K562 (cell line): ENCODE data around the gene CYTH4.

Source experiments
- KLF1 ChIP-seq: fragments of 450-650 bp; IDR thresholded peaks from 2 replicates; pipeline ENCODE4 v1.6.1; 2016; ENCODE audit warnings: missing genetic modification characterization, missing compliant biosample characterization
- MYBL2 ChIP-seq, 2 experiments: fragments of 450-650 bp in 1 of 2; sonication (generic) in 1 of 2; formaldehyde crosslinking in 1 of 2; IDR thresholded peaks; 2 replicates each; pipeline versions ENCODE4 v1.6.1 to v1.8.1; 2017 to 2022; ENCODE audit warnings: borderline replicate concordance in 1 of 2, inconsistent platforms in 1 of 2, low read depth in 1 of 2, mild to moderate bottlenecking in 1 of 2, missing genetic modification reagents in 1 of 2, moderate library complexity in 1 of 2
- NR3C1 ChIP-seq: sonication (generic); formaldehyde crosslinking; IDR thresholded peaks from 2 replicates; pipeline ENCODE4 v1.8.1; 2022; ENCODE audit warnings: missing genetic modification reagents
- SIRT6 ChIP-seq: IDR thresholded peaks from one replicate; pipeline ENCODE4 v1.6.1; 2012; ENCODE audit warnings: low read depth, mild to moderate bottlenecking, control low read depth, inconsistent platforms, low read length, moderate library complexity
- ZNF232 ChIP-seq: sonication (generic); formaldehyde crosslinking; IDR thresholded peaks from 2 replicates; pipeline ENCODE4 v1.8.0; 2022; ENCODE audit warnings: mild to moderate bottlenecking, missing genetic modification reagents
- ZNF24 ChIP-seq: fragments of 450-650 bp; IDR thresholded peaks from 2 replicates; pipeline ENCODE4 v1.6.1; 2016
- ZNF764 ChIP-seq: fragments of 250-450 bp; sonication (Bioruptor Pico); IDR thresholded peaks from 2 replicates; pipeline ENCODE4 v1.4.0; 2020; ENCODE audit warnings: low read depth, mild to moderate bottlenecking, moderate library complexity
- TF ChIP-seq, protein P1 (sequence below), 3 experiments: IDR thresholded peaks in 2 of 3; conservative IDR thresholded peaks in 1 of 3; 2 replicates each; pipeline ENCODE4 v1.5.1; 2011 to 2012; ENCODE audit warnings: low read length in 3 of 3, mild to moderate bottlenecking in 3 of 3, control low read depth in 2 of 3, improper control_type of control experiment in 1 of 3, inconsistent platforms in 1 of 3, low read depth in 1 of 3, mixed read lengths in 1 of 3, moderate library complexity in 1 of 3; ENCODE audit not compliant: insufficient read depth in 2 of 3
- TF ChIP-seq, protein P2 (sequence below): fragments of 450-650 bp; formaldehyde crosslinking; conservative IDR thresholded peaks from 2 replicates; pipeline ENCODE4 v1.4.0; 2022; ENCODE audit warnings: mild to moderate bottlenecking, missing genetic modification characterization
- TF ChIP-seq, protein P3 (sequence below): sonication (generic); formaldehyde crosslinking; IDR thresholded peaks from 2 replicates; pipeline ENCODE4 v1.8.0; 2023; ENCODE audit warnings: mild to moderate bottlenecking, missing genetic modification reagents

DNA sequence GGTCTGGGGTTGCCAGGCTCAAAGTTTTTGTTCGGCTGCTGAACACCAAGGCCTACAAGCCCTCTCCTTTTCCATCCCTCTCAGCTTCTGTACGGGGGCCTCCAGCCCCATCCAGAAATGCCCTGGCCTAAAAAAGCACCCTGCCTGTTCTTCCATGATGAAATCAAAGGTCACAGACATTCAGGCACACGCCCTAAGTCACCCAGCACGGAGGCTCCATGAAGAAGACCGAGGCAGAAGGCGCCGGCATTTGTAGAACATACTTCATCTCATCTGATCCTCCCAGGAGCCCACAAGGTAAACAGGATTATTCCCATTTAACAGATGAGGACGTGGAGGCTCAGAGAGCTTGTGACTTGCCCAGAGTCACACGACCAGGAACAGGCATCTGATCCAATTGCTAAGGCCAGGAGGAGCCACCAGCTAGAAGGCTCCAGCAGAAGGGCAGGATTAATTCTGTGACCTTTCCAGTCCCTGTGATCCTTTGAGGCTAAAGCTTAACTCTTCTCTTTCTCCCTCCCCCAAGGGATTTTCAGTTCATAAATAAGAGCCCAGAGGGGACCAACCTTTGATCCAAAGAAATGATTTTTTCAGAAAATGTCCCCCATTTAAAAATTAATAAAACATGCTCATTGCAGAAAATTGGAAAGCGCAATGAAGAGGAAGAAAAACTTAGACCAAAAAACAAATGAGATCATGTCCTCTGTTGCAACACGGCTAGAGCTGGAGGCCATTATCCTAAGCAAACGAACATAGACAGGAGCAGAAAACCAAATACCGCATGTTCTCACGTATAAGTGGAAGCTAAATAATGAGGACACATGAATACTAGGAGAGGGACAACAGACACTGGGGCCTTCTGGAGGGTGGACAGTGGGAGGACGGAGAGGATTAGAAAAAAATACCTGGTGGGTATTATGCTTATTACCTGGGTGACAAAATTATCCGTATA lies 38.7 kb downstream of the CYTH4 start:
- TF ChIP-seq ZNF764 (CRISPR knock-in tag) (no peak), ZNF232 (no peak), ZNF24 (no peak), NR3C1 (no peak), KLF1 (tag) (no peak), SIRT6 (no peak), MYBL2 (IDR thresholded peaks at IDR 0.05; ENCODE audit: low read depth) (no peak), MYBL2 (CRISPR knock-in tag; IDR thresholded peaks at IDR 0.05; ENCODE audit: borderline replicate concordance) (no peak)
- TF ChIP-seq, protein P1, sequence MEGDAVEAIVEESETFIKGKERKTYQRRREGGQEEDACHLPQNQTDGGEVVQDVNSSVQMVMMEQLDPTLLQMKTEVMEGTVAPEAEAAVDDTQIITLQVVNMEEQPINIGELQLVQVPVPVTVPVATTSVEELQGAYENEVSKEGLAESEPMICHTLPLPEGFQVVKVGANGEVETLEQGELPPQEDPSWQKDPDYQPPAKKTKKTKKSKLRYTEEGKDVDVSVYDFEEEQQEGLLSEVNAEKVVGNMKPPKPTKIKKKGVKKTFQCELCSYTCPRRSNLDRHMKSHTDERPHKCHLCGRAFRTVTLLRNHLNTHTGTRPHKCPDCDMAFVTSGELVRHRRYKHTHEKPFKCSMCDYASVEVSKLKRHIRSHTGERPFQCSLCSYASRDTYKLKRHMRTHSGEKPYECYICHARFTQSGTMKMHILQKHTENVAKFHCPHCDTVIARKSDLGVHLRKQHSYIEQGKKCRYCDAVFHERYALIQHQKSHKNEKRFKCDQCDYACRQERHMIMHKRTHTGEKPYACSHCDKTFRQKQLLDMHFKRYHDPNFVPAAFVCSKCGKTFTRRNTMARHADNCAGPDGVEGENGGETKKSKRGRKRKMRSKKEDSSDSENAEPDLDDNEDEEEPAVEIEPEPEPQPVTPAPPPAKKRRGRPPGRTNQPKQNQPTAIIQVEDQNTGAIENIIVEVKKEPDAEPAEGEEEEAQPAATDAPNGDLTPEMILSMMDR (IDR thresholded peaks at IDR 0.05 in 2 of 3, conservative IDR thresholded peaks at IDR 0.05 in 1 of 3; ENCODE audit: insufficient read depth in 2 of 3, low read depth in 1 of 3, low read length in 3 of 3) = no peak
- TF ChIP-seq, protein P2, sequence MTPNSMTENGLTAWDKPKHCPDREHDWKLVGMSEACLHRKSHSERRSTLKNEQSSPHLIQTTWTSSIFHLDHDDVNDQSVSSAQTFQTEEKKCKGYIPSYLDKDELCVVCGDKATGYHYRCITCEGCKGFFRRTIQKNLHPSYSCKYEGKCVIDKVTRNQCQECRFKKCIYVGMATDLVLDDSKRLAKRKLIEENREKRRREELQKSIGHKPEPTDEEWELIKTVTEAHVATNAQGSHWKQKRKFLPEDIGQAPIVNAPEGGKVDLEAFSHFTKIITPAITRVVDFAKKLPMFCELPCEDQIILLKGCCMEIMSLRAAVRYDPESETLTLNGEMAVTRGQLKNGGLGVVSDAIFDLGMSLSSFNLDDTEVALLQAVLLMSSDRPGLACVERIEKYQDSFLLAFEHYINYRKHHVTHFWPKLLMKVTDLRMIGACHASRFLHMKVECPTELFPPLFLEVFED (CRISPR knock-in tag) = no peak
- TF ChIP-seq, protein P3, sequence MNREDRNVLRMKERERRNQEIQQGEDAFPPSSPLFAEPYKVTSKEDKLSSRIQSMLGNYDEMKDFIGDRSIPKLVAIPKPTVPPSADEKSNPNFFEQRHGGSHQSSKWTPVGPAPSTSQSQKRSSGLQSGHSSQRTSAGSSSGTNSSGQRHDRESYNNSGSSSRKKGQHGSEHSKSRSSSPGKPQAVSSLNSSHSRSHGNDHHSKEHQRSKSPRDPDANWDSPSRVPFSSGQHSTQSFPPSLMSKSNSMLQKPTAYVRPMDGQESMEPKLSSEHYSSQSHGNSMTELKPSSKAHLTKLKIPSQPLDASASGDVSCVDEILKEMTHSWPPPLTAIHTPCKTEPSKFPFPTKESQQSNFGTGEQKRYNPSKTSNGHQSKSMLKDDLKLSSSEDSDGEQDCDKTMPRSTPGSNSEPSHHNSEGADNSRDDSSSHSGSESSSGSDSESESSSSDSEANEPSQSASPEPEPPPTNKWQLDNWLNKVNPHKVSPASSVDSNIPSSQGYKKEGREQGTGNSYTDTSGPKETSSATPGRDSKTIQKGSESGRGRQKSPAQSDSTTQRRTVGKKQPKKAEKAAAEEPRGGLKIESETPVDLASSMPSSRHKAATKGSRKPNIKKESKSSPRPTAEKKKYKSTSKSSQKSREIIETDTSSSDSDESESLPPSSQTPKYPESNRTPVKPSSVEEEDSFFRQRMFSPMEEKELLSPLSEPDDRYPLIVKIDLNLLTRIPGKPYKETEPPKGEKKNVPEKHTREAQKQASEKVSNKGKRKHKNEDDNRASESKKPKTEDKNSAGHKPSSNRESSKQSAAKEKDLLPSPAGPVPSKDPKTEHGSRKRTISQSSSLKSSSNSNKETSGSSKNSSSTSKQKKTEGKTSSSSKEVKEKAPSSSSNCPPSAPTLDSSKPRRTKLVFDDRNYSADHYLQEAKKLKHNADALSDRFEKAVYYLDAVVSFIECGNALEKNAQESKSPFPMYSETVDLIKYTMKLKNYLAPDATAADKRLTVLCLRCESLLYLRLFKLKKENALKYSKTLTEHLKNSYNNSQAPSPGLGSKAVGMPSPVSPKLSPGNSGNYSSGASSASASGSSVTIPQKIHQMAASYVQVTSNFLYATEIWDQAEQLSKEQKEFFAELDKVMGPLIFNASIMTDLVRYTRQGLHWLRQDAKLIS (CRISPR knock-in tag) = no peak
